ENCODE data around the gene INPP4B. TPM values are rescaled to one million over a fixed set of nuclear protein-coding genes. Genes with fewer than 3 reads are reported as not detected.

Gene INPP4B
- total and polyA plus RNA-seq, 2 donors (not counting 1 experiment from before 2014, with no cell fraction given) = 0.03 TPM; not detected in 1

DNA sequence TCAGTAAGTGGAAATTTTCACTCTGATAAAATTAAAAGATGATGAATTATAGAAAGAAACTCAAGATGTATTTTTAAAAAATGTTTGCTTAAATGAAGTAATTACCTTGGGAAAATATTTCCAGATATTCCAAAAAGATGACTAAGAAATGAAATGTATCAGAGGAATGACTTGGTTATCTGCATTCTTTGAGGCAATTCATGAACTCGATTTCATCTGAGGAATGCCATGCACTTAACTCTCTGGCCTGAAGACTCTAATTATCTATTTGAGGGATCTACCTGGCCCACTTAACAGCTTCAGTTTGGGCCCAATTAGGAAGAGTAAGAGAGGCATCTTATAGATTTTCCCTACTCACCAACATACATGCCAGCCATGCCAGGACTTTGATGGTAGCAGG is 182.3 kb downstream of the INPP4B start:
- Histone ChIP-seq H3K79me2 (ENCODE audit: control insufficient read depth, insufficient read depth, low read length) (no peaks in the 10 kb centered on the region), H3K36me3 (replicated peaks in 1 of 2; ENCODE audit: control extremely low read depth in 1 of 2, control insufficient read depth in 1 of 2, extremely low read depth in 1 of 2, insufficient read depth in 2 of 2, low read length in 1 of 2) (no peaks in the 10 kb centered on the region), H3K4me2 (replicated peaks; ENCODE audit: low read depth, low read length, poor library complexity, severe bottlenecking) (no peak overlapping the region), H3K9ac (ENCODE audit: low read length) (no peak overlapping the region), H4K20me1 (ENCODE audit: control insufficient read depth, insufficient read depth, low read length, poor library complexity, severe bottlenecking) (no peaks in the 10 kb centered on the region), H3K9me3 (ENCODE audit: control extremely low read depth in 1 of 3, control insufficient read depth in 2 of 3, insufficient read depth in 1 of 3, low read length in 2 of 3) (peaks cover 3 to 14% (median 10%) of the 10 kb centered on the region in 3 donors), H3K27me3 (replicated peaks in 1 of 4; ENCODE audit: control extremely low read depth in 1 of 4, control insufficient read depth in 3 of 4, insufficient read depth in 4 of 4, low read length in 3 of 4) (no peaks in the 10 kb centered on the region), H3K4me3 (ENCODE audit: control extremely low read depth in 1 of 5, extremely low read depth in 1 of 5, insufficient read depth in 1 of 5, low read depth in 2 of 5, low read length in 4 of 5) (no peak overlapping the region), H3K4me1 (ENCODE audit: control insufficient read depth in 2 of 2, insufficient read depth in 2 of 2, low read length in 2 of 2) (no peaks in the 10 kb centered on the region), H2AFZ (ENCODE audit: insufficient read depth, low read depth, low read length, poor library complexity, severe bottlenecking) (no peak overlapping the region), H3K27ac (ENCODE audit: low read length in 2 of 2) (no peak overlapping the region)
- H3K9me3 Mint-ChIP-seq (ENCODE audit: insufficient read depth) = peaks cover 6% of the 10 kb centered on the region
- intact Hi-C loops (cut with micrococcal nuclease) = no loop called here
- no peak for ATAC-seq (ENCODE audit: low read depth)
- H3K27me3 Mint-ChIP-seq = no peaks in the 10 kb centered on the region
- no peaks in the 10 kb centered on the region for H3K4me1 Mint-ChIP-seq
- no peak for DNase-seq
- H3K27ac Mint-ChIP-seq = no peak overlapping the region
- CTCF ChIA-PET = no interaction called here
- no peak overlapping the region for H3K4me3 Mint-ChIP-seq
- POLR2A ChIA-PET = no interaction called here
- no CpG with 5 or more reads among the region's 1 CpG for WGBS (ENCODE audit: insufficient coverage)
- TF ChIP-seq, protein P1, sequence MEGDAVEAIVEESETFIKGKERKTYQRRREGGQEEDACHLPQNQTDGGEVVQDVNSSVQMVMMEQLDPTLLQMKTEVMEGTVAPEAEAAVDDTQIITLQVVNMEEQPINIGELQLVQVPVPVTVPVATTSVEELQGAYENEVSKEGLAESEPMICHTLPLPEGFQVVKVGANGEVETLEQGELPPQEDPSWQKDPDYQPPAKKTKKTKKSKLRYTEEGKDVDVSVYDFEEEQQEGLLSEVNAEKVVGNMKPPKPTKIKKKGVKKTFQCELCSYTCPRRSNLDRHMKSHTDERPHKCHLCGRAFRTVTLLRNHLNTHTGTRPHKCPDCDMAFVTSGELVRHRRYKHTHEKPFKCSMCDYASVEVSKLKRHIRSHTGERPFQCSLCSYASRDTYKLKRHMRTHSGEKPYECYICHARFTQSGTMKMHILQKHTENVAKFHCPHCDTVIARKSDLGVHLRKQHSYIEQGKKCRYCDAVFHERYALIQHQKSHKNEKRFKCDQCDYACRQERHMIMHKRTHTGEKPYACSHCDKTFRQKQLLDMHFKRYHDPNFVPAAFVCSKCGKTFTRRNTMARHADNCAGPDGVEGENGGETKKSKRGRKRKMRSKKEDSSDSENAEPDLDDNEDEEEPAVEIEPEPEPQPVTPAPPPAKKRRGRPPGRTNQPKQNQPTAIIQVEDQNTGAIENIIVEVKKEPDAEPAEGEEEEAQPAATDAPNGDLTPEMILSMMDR (IDR thresholded peaks at IDR 0.05) = no peak
- no peak for TF ChIP-seq EZH2 (IDR thresholded peaks at IDR 0.05; ENCODE audit: borderline replicate concordance, insufficient read depth, low read depth, low read length, poor library complexity, severe bottlenecking)

DNA sequence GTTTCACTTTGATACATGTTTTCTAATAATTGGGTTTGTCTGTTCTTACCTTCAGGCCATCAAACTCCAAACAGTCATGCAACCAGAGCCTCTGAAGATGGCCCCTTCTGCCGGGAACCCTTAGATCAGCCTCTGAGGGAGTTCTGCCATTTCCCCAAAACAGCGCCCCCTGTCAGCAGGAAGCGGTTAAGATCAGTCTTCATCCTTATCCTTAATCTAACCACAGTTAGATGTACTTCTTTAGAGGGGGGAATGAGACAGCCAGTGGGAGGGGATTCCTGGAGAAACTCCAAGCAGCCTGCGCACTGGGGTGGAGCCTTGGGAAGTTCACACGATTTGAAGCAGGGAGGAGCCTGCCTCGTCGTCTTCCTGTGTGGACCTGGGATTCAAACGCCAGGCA is 185.4 kb downstream of the INPP4B start:
- no peak for TF ChIP-seq EZH2 (IDR thresholded peaks at IDR 0.05; ENCODE audit: borderline replicate concordance, insufficient read depth, low read depth, low read length, poor library complexity, severe bottlenecking)
- TF ChIP-seq, protein P1 (IDR thresholded peaks at IDR 0.05) = no peak
- Histone ChIP-seq H3K27ac (ENCODE audit: low read length in 2 of 2) (no peak overlapping the region), H3K4me1 (ENCODE audit: control insufficient read depth in 2 of 2, insufficient read depth in 2 of 2, low read length in 2 of 2) (no peaks in the 10 kb centered on the region), H2AFZ (ENCODE audit: insufficient read depth, low read depth, low read length, poor library complexity, severe bottlenecking) (no peak overlapping the region), H3K9ac (ENCODE audit: low read length) (no peak overlapping the region), H3K36me3 (replicated peaks in 1 of 2; ENCODE audit: control extremely low read depth in 1 of 2, control insufficient read depth in 1 of 2, extremely low read depth in 1 of 2, insufficient read depth in 2 of 2, low read length in 1 of 2) (no peaks in the 10 kb centered on the region), H3K4me3 (ENCODE audit: control extremely low read depth in 1 of 5, extremely low read depth in 1 of 5, insufficient read depth in 1 of 5, low read depth in 2 of 5, low read length in 4 of 5) (no peak overlapping the region), H3K27me3 (replicated peaks in 1 of 4; ENCODE audit: control extremely low read depth in 1 of 4, control insufficient read depth in 3 of 4, insufficient read depth in 4 of 4, low read length in 3 of 4) (no peaks in the 10 kb centered on the region), H3K79me2 (ENCODE audit: control insufficient read depth, insufficient read depth, low read length) (no peaks in the 10 kb centered on the region), H4K20me1 (ENCODE audit: control insufficient read depth, insufficient read depth, low read length, poor library complexity, severe bottlenecking) (no peaks in the 10 kb centered on the region), H3K4me2 (replicated peaks; ENCODE audit: low read depth, low read length, poor library complexity, severe bottlenecking) (no peak overlapping the region), H3K9me3 (ENCODE audit: control extremely low read depth in 1 of 3, control insufficient read depth in 2 of 3, insufficient read depth in 1 of 3, low read length in 2 of 3) (peaks cover 1 to 25% (median 23%) of the 10 kb centered on the region in 3 donors)
- ATAC-seq (ENCODE audit: low read depth) (no peak), DNase-seq (no peak)
- 83% methylated on average over 2 of the region's 8 CpGs for WGBS (ENCODE audit: insufficient coverage)
- peaks cover 2% of the 10 kb centered on the region for H3K9me3 Mint-ChIP-seq (ENCODE audit: insufficient read depth)
- POLR2A ChIA-PET = no interaction called here
- H3K4me1 Mint-ChIP-seq = no peaks in the 10 kb centered on the region
- H3K27ac Mint-ChIP-seq = no peak overlapping the region
- intact Hi-C loops (cut with micrococcal nuclease) = no loop called here
- H3K4me3 Mint-ChIP-seq = no peak overlapping the region
- CTCF ChIA-PET = no interaction called here
- H3K27me3 Mint-ChIP-seq = no peaks in the 10 kb centered on the region

Measured in B cell (primary cell).